GM21723 (cell line): ENCODE results near the gene ARHGEF10L.

ENCODE experiments used
- ATAC-seq: cut with Tn5 transposase; IDR thresholded peaks from one replicate; pipeline ENCODE4 v1.9.1; 2021; ENCODE audit warnings: mild to moderate bottlenecking, moderate library complexity; ENCODE audit not compliant: unreplicated experiment

The ARHGEF10L gene

DNA sequence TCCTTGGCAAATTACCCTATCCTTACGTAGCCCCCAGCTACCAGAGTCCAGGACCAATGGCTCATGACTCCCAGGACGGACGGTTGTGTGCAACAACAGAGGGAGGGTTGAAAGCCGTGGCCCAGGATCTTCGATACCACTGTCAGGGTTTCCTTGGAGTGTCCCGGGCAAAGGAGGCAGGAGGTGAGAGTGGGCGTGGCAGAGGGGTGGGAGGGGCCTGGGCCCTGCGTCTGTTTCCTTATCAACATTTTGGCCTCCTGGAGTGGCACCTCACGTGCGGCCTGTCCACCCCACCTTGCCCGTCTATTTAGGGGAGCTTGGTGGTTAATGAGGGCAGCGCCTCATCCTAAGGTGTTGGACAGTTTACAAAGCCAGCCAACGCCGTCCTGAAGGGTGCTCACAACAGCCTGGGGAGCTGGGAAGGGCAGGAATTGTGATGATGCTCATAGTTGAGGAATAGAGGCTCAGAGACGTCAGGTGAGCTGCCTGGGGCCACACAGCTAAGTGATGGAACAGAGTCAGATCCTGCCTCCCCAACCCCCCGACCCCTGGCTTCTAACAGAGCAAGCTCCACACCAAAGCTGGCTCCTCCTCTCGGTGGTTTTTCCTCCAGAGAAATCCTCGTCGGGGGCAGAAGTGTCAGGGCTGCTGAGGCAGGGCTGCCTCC, 17.4 kb upstream of the ARHGEF10L start:
- no peak for ATAC-seq

DNA sequence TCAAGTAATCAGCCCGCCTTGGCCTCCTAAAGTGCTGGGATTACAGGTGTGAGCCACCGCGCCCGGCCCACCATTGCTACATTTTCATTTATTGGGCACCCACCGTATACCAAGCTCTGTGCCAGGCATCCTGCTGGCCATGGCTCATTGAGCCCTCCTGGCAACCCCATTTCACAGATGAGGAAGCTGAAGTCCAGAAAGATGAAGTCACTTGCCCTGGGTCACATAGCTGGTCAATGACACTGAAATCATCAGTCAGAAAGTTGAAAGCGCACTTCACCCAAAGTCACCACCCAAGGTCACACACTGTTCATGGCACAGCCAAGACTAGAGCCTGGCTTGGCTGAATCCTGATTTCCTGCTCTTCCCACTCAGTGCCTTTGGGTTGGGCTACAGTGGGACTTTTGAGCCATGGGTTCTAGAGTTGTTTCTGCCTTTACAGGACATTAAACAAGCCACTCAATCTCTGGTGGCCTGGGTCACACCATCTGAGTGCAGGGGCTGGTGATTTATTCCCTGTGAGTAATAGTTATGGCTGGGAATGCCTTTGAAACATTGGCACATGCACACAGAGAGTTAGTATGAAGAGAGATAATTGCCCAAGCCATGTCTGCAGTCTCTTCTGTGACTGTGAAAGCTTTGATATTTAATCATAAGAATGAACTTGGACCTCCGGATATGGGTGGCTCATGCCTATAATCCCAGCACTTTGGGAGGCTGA, 16.0 kb upstream of the ARHGEF10L start:
- no peak for ATAC-seq

DNA sequence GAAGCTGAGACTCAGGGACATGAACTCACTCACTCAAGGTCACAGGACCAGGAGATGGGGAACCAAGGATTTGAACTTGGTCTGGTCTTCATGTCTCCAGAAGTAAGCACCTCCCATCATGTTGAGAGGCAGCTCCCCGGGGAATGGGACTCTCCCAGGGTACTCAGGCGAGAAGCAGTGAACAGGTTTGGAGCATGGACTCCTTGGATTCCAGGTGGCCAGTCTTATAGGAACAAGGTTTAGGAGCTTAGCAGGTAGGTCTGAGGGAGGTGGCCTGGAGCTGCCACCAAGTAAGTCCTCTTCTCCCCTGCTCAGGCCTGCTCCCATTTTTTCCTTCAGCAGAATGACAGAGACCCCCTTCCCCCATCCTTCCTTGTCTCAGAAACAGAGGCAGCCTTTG, 14.9 kb upstream of the ARHGEF10L start:
- ATAC-seq = no peak

DNA sequence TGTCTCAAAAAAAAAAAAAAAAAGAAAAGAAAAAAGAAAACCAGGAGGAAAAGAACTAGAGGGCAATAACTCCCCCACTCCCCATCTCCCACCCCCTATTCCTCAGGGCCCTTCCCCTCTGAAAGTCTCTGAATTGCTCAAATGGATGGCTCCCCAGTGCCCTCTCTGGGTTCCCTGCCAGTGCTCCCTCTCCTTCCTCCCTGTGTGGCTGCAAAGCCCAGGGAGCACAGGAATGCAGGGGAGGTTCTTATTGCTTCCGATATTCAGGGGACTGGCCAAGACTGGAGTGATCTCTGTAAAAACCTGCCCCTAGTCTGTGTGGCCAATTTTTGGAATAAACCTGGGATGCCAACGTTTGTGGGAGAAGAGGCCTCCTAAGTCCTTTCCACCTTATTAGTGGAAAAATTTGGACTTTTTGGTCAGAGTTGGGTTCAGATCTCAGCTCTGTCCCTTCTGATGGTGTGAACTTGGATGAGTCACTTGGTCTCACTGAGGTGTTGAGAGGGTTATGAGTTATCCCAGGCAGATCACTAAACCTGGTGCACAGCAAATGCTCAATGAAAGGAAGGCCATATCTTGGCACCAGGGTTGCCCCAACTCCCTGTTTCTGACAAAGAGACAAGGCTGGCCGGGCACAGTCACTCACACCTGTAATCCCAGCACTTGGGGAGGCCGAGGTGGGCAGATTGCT, 13.4 kb upstream of the ARHGEF10L start:
- no peak for ATAC-seq

DNA sequence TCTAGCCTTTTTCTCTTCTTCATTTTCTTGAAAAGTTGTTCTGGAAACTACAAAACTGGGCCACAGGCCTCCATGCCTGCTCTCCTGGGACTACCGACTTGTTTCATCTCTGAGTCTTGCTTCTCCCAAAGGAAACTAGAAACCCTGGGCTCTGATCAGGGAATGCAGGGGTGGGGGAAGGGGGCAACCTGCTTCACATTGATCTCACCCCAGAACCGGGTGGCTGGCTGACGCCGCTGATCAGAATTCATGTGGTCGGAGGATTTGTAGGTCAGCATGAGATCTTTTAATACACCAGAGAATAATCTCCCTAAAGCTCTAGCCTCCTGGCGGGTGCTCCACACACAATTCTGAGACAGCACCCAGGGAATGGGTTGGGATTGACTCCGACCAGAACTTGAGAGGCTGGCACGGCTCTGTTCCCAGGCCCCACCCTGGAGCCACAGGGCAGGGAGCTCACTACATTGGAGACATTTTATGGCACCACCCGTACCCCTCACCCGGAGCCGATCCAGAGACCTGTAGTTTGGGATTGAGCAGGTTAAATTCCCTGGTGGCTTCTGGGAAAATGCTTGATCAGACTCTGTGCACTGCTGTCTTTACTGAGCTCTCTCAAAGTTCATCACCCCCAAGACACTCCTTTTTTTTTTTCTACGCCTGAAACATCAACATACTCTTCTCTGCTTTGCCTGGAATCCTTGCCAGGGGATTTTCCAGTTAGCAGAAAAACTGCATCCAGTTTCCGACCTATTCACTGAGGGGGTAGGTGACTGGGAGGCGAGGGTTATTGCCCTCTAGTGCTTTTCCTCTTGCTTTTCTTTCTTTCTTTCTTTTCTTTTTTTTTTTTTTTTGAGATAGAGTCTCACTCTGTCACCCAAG, 12.2 kb upstream of the ARHGEF10L start:
- no peak for ATAC-seq

DNA sequence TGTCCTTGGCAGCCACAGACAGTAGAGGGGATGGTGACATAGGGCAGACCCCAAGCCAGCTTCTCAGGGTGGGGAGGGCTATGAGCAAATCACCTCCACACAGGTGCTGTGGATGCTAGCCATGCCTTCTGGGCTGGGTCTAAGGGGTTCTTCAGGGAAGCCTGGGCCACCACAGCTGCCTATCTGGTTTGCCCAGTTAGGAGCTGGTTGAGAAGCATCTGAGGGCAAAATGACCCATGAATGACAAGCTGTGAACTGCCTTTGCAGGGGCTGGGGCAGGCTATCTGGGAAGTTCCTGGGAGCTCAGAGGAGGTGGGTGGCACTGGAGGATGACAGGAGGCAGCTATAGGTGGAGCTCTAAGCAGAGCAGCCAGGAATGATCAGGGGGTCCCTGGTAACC, 10.1 kb upstream of the ARHGEF10L start:
- ATAC-seq = no peak

DNA sequence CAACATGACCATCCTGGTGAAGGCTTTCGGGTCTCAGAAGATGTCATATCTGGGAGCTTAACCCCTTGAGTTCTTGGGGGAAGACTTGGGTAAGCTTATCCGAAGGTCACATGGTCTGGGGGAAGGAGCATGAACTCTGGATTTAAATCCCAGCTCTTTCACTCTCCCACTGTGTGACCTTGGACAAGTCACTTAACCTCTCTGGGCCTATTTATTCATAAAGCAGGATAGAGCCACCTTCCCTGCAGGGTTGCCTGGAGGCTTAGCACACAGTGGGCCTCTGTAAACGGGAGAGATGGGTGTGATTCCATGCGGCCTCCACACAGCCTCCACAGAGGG, 8.2 kb upstream of the ARHGEF10L start:
- no peak for ATAC-seq

DNA sequence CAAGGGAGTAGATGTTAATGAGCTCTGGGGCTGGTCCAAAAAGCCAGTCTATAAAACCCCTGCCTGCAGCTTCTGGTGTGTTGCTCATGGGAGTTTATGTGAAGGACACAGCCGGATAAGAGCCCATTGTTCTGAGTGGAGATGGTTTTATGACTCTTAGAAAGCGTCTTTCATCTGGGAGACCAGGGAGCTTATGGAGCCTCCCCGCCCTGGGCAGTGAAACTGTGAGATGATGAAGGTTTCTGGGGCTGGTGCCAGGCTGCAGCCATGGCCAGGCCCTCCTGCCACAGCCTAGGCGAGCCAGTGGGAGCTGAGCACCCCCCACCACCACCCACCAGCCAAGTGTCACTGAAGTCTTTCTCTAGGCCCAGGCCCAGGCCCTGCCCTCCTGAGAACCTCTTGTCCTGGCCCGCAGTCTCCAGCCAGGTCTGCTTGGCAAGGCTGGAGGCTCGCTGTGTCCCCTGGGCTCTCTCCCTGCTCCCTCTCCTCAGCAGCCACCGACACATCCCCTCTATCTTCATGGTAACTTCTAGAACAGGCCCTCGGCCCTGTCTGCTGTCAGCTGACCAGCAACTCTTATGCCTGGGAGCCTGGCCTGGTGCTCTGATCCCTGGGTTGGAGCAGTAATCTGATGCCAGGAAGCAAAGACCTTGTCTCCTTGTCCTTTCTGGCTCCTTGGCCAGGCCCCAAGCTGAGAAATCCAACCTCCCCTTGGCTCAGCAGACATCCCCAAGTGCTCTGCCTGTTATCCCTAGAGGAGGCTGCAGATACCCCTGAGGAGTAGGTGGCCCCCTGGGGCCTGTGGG, 7.6 kb upstream of the ARHGEF10L start:
- ATAC-seq = no peak

DNA sequence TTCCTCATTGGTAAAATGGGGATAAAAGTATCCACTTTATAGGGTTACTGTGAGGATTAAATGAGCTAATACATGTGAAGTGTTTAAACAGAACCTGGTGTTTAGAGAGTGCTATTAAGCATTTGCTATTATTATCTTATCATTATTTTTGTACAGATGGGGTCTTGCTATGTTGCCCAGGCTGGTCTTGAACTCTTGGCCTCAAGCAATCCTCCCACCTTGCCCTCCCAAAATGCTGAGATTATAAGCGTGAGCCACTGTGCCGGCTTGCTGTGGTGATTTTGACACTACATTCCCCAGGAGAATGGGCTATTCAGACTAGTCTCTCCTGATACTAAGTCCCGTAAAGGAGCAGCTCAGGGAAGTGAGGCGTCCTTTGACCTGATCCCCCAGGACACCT, 6.3 kb upstream of the ARHGEF10L start:
- no peak for ATAC-seq

DNA sequence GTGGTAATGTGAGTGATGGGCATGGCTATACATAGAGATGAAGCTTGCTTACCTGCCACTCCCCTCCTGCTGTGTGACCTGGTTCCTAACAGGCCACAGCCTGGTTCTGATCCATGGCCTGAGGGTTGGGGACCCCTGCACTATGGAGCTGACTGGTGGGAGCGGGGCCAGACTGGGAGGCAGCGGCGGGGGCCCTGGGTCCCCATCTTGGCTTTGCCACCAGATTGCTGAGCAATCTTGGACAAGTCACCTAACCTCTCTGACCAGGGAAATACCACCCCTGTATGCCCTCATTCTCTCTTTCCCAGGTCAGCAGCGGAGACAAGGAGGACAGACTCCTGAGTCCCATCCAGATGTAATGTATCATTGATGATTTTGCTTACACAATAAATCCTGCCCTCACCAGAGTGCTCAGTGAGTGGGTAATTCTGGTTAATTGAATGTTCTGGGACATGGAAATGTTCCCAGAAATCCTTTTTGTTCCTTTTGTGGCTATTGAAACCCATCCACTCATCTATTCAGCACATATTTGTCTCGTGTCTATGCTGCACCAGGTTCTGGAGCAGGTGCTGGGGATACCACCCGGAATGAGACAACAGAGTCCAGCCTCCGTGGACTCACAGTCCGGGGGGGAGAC, 4.1 kb upstream of the ARHGEF10L start:
- no peak for ATAC-seq

DNA sequence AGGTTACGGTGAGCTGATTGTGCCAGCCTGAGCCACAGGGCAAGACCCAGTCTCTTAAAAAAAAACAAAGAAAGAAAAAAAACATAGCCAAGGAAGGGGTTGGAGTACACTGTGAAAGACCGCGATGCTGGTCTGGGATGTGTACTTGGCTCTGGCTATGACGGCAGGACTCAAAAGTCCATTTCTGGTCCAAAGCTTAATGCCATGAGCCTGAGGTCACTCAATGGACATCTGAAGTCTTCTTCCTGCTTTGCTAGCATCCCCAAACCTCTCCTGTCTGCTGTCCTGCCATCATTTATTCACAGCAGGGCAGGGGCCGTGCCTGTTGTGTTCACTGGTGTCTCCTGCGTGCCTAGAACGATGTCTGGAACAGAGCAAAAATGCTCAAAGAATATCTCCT, 1.5 kb upstream of the ARHGEF10L start:
- no peak for ATAC-seq

DNA sequence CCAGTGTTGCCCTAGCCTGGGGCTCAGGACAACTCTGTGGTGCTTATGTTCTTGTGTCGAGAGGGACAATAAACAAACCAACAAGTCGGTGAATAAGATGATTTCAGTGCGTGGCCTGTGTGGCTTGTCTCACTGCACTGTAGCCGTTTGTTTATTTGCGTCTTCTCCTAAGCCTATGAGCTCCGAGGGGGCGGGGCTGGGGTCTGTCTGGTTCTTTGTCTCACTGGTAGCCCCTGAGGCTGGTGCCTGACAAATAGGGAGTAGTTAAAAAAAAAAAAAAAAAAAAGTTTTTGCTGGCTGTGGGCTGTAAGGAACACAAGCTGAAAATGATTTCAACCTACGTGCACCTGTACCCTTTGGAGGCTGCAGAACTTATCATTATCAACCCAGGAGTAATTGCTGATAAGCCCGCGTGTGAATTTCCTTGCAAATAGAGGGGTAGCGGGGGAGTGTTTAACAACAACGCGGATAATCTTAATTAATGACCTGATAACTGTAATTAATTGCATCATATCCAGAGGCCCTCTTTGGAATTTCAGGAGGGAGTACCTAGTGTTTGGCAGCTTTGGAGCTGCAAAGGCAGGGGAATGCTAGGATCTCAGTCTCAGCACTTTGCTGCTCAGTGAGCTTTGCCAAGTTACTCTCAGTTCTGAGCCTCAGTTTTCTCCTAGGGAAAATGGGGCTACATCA, 925 bp upstream of the ARHGEF10L start:
- no peak for ATAC-seq

DNA sequence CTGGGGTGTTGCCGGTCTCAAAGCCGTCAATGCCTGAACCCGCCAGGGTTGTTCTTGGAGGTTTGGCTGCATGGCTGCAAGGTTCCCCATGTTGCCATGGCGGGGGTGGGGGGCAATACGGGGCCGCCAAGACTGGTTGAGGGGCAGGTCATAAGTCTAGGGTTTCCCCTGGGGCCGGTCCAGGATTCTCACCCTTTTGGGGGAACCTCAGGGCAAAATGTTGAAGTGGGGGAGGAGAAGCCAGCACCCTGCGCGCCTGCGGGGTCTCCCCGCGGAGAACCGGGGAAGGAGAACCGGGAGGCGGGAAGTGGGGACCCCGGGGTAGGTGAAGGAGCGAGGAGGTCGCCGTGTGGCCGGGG, 401 bp upstream of the ARHGEF10L start:
- ATAC-seq = no peak

DNA sequence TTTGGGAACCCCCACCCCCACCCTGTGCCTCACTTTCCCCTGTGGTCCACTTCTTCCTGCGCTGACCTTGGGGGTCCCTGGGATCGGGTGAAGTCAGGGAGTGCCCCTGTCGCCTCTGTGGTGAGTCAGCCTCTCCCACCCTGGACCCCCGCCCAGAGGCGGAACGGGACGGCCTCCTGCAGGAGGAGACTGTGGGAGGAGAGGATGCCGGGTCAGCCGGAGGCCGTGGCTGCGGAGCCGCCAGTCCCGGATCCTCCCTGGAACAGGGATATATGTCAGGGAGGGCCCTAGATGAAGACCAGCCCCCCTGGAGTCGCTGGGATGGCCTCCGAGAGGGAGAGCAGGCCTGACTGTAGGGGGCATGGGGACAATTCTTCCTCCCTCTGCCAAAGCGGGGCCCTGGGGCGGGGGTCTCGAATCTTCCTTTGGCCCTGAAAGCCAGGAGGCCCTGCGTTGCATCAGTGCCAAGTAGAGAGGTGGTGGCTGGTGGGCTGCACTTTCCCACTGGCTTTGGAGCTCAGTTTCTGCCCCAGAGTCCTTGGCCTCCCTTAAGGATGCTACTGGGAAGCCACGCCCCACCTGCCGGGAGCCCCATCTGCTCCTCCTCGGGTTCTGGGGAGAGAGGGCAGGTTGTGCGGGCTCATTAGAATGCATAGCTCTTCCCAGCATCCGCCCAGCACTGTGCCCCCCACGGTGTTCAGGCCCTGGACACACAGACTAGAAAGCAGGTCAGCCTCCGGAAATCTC, 930 bp downstream of the ARHGEF10L start:
- ATAC-seq = no peak

DNA sequence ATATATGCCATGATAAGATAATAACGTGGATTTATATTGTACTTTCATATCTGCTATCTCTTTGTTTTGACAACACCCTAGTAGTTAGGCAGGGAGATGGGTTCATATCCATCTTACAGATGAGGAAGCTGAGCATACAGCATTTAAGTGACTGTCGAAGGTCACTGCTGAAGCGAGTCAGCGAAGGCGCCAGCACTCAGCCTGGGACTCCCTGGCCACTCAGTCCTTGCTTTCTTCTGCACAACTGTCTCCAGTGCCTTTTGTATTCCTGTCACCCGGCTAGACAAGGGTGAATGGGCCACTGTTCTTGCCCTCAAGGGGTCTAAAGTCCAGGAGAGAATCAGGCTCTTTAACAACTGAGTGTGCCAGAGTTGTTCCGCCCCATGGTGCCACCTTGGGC, 3.1 kb downstream of the ARHGEF10L start:
- no peak for ATAC-seq

DNA sequence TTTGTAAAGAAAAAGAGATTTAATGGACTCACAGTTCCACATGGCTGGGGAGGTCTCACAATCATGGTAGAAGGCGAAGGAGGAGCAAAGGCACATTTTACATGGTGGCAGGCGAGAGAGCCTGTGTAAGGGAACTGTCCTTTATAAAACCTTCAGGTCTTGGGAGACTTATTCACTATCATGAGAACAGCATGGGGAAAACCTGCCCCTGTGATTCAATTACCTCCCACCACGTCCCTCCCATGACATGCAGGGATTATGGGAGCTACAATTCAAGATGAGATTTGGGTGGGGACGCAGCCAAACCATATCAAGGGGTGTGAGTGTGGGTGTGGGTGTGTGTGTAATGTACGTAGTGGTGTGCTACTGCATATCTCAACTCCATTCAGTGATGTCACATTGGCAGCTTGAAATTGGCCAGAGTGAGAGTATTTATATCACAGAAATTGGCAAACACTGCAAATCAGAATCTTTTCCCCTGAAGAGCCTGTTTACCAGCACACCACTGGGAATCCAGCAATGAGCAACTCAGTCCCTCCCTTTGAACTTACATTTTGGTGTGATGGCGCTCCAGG, 5.4 kb downstream of the ARHGEF10L start:
- no peak for ATAC-seq

DNA sequence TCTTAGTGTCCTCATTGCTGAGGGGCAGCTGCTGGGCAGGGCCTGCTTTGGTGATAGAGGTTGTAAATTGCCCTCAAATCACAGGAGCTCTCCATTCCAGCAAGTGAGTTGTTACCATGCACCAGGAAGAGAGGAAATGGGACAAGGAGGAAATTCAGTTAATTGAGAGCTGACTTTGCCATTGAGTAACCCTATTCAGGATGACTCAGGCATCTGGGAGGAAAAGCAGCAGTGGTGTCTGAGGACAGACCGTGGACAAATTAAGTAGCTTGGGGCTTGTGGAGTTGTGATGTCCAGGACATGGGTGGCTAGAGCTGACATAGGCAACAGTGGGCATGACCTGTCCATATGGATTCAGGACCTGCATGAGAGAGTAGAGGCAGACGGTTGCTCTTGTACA, 5.9 kb downstream of the ARHGEF10L start:
- no peak for ATAC-seq

DNA sequence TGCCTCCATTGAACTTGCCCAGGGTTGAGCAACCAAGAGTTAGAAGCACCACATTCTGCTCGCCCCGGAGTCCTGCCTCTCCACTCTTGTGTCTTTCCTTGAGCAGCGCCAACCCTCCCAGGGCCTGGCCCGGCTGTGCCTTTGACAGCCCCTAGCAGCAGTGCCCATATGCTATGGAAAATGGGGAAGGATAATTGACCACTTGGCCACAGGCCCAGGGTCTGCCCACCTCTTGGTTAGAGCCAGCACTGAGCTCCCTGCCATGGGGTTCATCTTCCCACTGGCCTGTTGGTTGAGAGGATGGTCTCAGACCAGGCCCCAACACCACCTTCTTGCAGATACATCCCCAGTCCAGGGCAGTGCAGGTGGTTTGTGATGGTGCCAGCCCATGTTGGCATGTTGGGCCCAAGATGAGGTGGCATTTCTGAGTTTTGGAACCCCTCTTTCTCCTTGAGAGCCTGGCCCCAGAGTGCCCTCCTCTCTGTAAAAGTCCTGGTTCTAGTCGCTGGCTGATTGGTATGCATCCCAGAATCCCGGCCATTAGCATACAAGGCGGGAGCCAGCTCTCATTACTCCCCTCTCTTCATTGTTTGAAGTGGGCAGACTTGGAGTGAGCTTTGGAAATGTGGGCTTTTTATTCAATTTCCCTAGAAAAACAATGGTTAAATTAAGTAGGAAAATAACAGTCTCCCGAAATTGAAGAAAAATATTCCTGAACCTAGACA, 7.6 kb downstream of the ARHGEF10L start:
- no peak for ATAC-seq
